ENCODE data around the gene SIPA1L3. TPM values are rescaled to one million over a fixed set of nuclear protein-coding genes. Genes with fewer than 3 reads are reported as not detected.

Gene SIPA1L3
- total RNA-seq, 4 donors from 2014 or later: 50.0 to 69.8 (median 53.6) TPM

DNA sequence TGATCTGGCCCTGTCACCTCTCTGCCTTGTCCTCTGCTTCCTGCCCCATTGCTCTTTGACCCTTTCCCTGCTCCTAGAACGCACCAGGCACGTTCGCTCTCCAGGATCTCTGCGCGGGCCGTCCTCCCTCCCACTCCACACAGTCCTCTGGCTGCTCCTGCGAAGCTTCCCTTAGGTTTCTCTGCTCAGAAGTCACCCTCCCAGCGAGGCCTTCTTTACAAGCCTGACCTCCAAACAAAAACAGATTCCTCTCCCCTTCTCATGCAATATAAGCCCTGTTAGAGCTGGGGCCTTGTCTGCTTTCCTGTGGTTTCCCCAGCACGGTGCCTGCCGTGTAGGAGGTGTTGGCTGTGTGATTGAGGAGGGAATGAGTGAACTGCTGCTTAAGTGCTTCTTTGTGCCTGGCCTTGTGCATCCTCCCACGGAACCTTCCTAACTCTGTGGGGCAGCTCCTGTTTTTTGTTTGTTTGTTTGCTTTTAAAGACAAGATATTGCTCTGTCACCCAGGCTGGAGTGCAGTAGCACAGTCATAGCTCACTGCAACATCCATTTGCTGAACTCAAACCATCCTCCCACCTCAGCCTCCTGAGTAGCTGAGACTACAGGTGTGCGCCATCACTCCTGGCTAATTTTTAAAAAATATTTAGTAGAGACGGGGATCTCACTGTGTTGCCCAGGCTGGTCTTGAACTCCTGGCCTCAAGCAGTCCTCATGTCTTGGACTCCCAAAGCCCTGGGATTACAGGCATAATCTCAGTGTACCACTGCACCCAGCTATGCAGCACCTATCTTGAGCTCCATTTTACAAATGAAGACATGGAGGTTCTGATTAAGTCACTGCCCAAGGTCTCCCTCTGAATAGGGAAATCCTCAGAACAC is 82.0 kb downstream of the SIPA1L3 start:
- intact Hi-C loops (cut with DNase I; ENCODE audit: low total_unique reads): no loop called here
- 80 to 87% methylated on average over 13 of the region's 13 CpGs for WGBS, 2 donors
- no peak overlapping the region for H3K4me3 ChIP-seq (ENCODE audit: low read depth, poor library complexity, severe bottlenecking)
- no peak for DNase-seq (ENCODE audit: low spot score in 2 of 2)
- TF ChIP-seq, protein P1, sequence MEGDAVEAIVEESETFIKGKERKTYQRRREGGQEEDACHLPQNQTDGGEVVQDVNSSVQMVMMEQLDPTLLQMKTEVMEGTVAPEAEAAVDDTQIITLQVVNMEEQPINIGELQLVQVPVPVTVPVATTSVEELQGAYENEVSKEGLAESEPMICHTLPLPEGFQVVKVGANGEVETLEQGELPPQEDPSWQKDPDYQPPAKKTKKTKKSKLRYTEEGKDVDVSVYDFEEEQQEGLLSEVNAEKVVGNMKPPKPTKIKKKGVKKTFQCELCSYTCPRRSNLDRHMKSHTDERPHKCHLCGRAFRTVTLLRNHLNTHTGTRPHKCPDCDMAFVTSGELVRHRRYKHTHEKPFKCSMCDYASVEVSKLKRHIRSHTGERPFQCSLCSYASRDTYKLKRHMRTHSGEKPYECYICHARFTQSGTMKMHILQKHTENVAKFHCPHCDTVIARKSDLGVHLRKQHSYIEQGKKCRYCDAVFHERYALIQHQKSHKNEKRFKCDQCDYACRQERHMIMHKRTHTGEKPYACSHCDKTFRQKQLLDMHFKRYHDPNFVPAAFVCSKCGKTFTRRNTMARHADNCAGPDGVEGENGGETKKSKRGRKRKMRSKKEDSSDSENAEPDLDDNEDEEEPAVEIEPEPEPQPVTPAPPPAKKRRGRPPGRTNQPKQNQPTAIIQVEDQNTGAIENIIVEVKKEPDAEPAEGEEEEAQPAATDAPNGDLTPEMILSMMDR (IDR thresholded peaks at IDR 0.05): no peak
- no peak for TF ChIP-seq POLR2A (IDR thresholded peaks at IDR 0.05)

- 73 to 87% methylated on average over 7 of the region's 7 CpGs for WGBS, 2 donors
- DNase-seq (ENCODE audit: low spot score in 2 of 2): no peak
- TF ChIP-seq, protein P1 (IDR thresholded peaks at IDR 0.05): no peak
- no peak for TF ChIP-seq POLR2A (IDR thresholded peaks at IDR 0.05)
- no peak overlapping the region for H3K4me3 ChIP-seq (ENCODE audit: low read depth, poor library complexity, severe bottlenecking)
- intact Hi-C loops (cut with DNase I; ENCODE audit: low total_unique reads): no loop called here
These were observed 82.8 kb downstream of the SIPA1L3 start for GRCh38 chr19:37989855-37990254.

- DNase-seq (ENCODE audit: low spot score in 2 of 2): no peak
- WGBS, 2 donors: 74 to 76% methylated on average over 10 of the region's 10 CpGs
- intact Hi-C loops (cut with DNase I; ENCODE audit: low total_unique reads): no loop called here
- no peak overlapping the region for H3K4me3 ChIP-seq (ENCODE audit: low read depth, poor library complexity, severe bottlenecking)
- TF ChIP-seq POLR2A (IDR thresholded peaks at IDR 0.05): no peak
- TF ChIP-seq, protein P1 (IDR thresholded peaks at IDR 0.05): no peak
These were observed 83.4 kb downstream of the SIPA1L3 start for GRCh38 chr19:37990362-37990761.

DNA sequence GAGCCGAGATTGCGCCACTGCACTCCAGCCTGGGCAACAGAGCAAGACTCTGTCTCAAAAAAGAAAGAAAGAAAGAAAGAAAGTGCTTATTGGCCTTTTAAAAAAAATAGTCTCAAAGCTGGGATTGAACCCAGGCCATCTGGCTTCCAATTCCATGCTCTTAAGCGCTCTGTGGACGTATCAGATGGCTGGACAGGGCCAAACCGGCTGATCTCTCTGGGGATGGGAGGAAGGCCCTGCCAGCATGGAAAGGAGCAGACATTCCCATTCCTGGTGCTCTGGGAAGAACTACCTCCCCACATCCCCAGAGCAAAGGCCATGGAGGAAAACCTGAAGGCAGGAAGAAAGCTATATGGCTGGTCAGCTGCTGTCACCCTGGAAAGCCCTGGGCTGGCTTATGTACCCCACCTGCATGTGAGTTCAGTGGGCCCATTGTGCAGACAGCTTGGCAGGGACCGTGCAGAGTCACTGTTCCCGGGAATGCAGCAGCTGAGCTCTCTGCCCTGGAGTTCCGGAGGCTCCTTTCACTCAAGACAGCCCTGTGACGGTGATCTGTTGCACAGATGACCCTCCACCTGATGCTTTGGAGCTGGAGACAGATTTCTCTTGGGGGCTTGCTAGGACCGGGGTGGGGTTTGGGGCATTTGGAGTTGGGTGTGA is 84.3 kb downstream of the SIPA1L3 start:
- H3K4me3 ChIP-seq (ENCODE audit: low read depth, poor library complexity, severe bottlenecking): no peak overlapping the region
- no peak for TF ChIP-seq POLR2A (IDR thresholded peaks at IDR 0.05)
- TF ChIP-seq, protein P1 (IDR thresholded peaks at IDR 0.05): no peak
- DNase-seq (ENCODE audit: low spot score in 2 of 2): no peak
- intact Hi-C loops (cut with DNase I; ENCODE audit: low total_unique reads): no loop called here
- 63 to 73% methylated on average over 10 of the region's 10 CpGs for WGBS, 2 donors

DNA sequence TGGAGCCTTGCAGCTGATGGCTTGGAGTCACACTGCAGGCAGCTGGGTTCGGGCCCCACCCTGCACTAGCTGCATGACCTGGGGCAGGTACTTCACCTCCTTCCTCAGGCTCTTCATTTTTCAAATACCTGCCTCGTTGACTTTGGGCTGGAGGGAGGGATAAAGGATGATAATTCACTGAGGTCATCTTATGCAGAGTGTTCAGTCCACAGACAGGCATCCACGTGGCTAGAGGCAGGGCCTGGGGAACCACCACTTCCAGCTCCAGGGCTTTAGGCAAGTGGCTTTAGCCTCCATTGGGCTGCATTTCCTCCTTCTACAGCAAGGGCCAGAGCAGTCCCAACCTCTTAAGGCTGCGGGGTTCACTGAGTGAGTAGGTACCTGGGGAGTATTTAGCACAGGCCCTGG is 84.8 kb downstream of the SIPA1L3 start:
- TF ChIP-seq, protein P1 (IDR thresholded peaks at IDR 0.05): no peak
- no peak overlapping the region for H3K4me3 ChIP-seq (ENCODE audit: low read depth, poor library complexity, severe bottlenecking)
- intact Hi-C loops (cut with DNase I; ENCODE audit: low total_unique reads): no loop called here
- DNase-seq (ENCODE audit: low spot score in 2 of 2): no peak
- 59 to 73% methylated on average over 4 of the region's 4 CpGs for WGBS, 2 donors

All from lower leg skin (tissue), 4 donors.